Stimulated activated memory B cell treated with anti-CD40 and anti-IgM and Interleukin-4, amounts not matched to agents 10 μg/mL and 1 μg/mL and 100 μg/mL, for 72 hours (primary cell): Measurements from ENCODE around the gene SHOC2.
A peak's percentile ranks its signal among the peaks of the same experiment; 100 is the strongest.

Experiments
- ATAC-seq: fragments of 150-1000 bp; cut with Tn5 transposase; 2 replicates; pipeline ENCODE4 v1.10.0; 2021
- H3K27ac Mint-ChIP-seq: one replicate; pipeline ENCODE4 v1.8.0; 2022; ENCODE audit warnings: mild to moderate bottlenecking, mixed read lengths
- H3K27me3 Mint-ChIP-seq: one replicate; pipeline ENCODE4 v1.8.0; 2022; ENCODE audit warnings: mixed read lengths
- H3K36me3 Mint-ChIP-seq: one replicate; pipeline ENCODE4 v1.8.0; 2022; ENCODE audit warnings: mixed read lengths
- H3K4me1 Mint-ChIP-seq: one replicate; pipeline ENCODE4 v1.8.0; 2022; ENCODE audit warnings: mixed read lengths
- H3K4me3 Mint-ChIP-seq: one replicate; pipeline ENCODE4 v1.8.0; 2022; ENCODE audit warnings: mild to moderate bottlenecking, moderate library complexity, mixed read lengths
- H3K9me3 Mint-ChIP-seq: one replicate; pipeline ENCODE4 v1.8.0; 2022; ENCODE audit warnings: mixed read lengths

SHOC2 gene

DNA sequence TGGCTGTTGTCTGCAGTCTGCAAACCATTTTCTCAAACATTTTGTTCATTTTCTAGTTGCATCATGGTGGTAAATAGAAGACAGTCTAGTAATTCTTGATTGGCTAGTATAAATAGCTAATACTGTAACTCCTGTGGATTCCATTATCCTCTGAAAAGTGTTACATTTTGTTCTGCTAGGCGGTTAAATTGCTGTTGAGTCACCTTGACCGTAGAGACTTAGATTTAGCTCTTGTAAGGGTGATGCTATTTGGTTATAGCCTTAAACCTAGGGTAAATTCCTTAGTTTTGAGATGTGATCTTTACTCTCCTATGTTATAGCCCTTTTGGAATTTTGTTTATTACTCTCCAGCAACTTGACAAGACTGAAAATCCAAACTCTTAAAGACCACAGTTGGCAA is 58.8 kb downstream of the SHOC2 start:
- no peak for ATAC-seq
- no peak overlapping the region for H3K4me3 Mint-ChIP-seq
- H3K4me1 Mint-ChIP-seq = peaks cover 79% of the 10 kb centered on the region
- peaks cover 2% of the 10 kb centered on the region for H3K9me3 Mint-ChIP-seq
- peaks cover 65% of the 10 kb centered on the region for H3K36me3 Mint-ChIP-seq
- H3K27ac Mint-ChIP-seq = no peak overlapping the region
- no peaks in the 10 kb centered on the region for H3K27me3 Mint-ChIP-seq

DNA sequence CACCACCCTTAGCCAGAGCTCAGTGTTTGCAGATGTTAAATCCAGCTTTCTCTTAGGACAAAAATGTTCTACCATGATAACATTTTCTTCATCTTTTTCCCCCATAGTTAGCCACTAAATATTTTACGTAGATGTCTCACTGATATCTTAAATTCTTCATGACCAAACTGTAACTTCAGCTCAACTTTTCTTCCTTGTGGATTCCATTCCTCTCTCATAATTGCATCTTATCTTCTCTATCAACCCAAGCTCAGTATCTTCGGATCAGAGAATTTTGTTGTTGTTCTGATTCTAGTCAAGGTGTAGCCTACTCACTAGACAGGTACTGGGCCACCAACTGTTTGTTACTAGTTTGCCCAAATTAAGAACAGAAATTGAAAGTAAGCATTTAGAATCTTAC is 60.2 kb downstream of the SHOC2 start:
- Mint-ChIP-seq H3K4me1 (peaks cover 79% of the 10 kb centered on the region), H3K4me3 (no peak overlapping the region), H3K27me3 (no peaks in the 10 kb centered on the region), H3K36me3 (peaks cover 74% of the 10 kb centered on the region), H3K27ac (peak overlapping the region; percentile 46), H3K9me3 (peaks cover 2% of the 10 kb centered on the region)
- no peak for ATAC-seq

GRCh38 chr10:110980807-110981206 is 61.4 kb downstream of the SHOC2 start:
- Mint-ChIP-seq H3K27me3 (no peaks in the 10 kb centered on the region), H3K9me3 (peaks cover 2% of the 10 kb centered on the region), H3K4me1 (peaks cover 74% of the 10 kb centered on the region), H3K4me3 (no peak overlapping the region), H3K36me3 (peaks cover 65% of the 10 kb centered on the region), H3K27ac (peak overlapping the region; percentile 46)
- ATAC-seq = no peak

- H3K4me3 Mint-ChIP-seq = no peak overlapping the region
- no peaks in the 10 kb centered on the region for H3K27me3 Mint-ChIP-seq
- H3K9me3 Mint-ChIP-seq = peaks cover 2% of the 10 kb centered on the region
- peaks cover 44% of the 10 kb centered on the region for H3K36me3 Mint-ChIP-seq
- ATAC-seq = no peak
- no peak overlapping the region for H3K27ac Mint-ChIP-seq
- peaks cover 55% of the 10 kb centered on the region for H3K4me1 Mint-ChIP-seq
These were observed 64.1 kb downstream of the SHOC2 start for GRCh38 chr10:110983466-110983865.

DNA sequence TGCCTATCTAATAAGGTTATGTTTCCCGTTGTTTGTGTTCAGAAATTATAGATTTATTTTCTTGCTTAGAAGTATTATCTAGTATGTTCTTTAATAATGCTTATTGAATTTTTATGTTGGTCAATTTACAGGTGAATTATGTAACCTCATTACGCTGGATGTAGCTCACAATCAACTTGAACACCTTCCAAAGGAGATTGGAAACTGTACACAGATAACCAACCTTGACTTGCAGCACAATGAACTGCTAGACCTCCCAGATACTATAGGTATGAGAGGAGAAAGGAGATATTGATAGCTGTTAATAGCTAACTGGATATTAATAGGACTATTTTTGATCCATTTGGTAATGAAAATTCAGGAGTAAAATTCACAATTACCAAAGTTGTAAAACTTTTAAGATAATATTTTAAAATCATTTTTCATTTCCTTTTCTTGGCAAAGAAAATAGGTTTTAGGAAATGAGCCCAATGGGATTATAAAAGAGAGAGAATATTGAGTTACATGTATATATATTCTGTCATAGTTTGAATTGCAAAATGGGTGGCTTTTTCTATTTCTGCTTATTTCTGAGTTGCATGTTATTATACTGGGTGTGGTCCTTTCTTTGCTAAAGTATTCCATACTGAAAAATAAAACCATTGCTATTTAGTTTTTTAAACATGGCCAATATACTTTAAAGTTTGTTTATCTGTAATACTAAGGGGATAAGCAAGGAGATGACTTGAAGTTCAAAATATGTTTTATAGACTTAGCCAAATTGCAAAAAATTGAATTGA is 66.3 kb downstream of the SHOC2 start:
- H3K36me3 Mint-ChIP-seq = peaks cover 41% of the 10 kb centered on the region
- H3K27ac Mint-ChIP-seq = no peak overlapping the region
- peaks cover 50% of the 10 kb centered on the region for H3K4me1 Mint-ChIP-seq
- H3K27me3 Mint-ChIP-seq = no peaks in the 10 kb centered on the region
- ATAC-seq = no peak
- H3K9me3 Mint-ChIP-seq = peaks cover 1% of the 10 kb centered on the region
- H3K4me3 Mint-ChIP-seq = no peak overlapping the region

DNA sequence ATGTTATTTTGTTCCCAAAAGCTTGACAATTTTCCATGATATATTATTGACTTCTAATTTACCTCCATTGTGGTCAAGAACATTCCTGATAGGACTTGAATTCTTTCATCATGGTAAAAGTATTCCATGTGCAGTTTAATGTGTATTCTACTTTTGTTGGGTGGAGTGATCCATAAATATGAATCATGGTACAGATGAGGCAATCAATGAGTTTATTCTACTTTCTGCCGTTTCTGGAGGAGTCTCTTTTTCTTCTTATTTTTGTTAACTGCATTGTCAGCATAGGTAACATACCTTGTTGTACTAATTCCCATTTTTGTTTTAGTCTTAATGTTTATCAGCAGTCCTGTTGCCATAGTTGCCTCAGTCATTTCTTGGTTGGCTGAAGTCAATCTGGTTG is 69.6 kb downstream of the SHOC2 start:
- no peak overlapping the region for H3K27ac Mint-ChIP-seq
- no peaks in the 10 kb centered on the region for H3K27me3 Mint-ChIP-seq
- no peak for ATAC-seq
- peaks cover 43% of the 10 kb centered on the region for H3K4me1 Mint-ChIP-seq
- no peak overlapping the region for H3K4me3 Mint-ChIP-seq
- peaks cover 31% of the 10 kb centered on the region for H3K36me3 Mint-ChIP-seq
- H3K9me3 Mint-ChIP-seq = no peaks in the 10 kb centered on the region

DNA sequence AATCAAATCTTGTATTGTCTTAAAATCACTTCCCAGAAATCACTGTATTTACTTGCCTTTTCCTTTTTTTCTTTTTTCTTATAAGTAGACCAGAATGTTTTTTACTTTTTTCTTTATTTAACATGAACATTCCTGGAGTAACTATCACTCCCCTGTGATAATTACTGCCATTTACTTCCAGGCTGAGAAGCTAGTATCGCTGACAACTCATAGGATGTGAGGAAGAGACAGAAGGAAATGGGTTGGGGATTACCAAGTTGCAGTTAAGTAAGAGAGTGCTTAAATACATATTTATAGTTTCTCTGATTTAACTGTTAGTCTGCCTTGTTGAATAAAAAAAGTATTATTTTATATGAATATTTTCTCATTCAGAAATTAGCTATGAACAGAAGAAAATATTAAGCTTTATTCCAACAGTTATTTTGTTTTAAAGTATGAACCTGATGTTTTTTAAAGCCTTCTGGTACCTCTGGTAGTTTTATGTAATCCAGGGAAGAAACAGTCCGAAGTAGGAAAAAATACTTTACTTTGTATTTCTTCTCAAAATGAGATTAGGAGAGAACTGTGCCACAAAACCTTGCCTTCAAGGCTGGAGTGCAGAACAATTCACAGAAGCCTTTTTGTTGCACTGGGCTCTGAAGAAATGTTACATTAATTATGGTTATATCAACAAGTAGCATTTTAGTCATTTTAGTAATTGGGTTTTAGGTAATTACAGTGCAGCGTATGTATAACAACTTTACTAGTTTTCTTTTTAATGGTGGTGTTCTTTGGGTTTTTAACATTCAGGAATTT is 72.8 kb downstream of the SHOC2 start:
- Mint-ChIP-seq H3K4me3 (no peak overlapping the region), H3K9me3 (no peaks in the 10 kb centered on the region), H3K36me3 (peaks cover 35% of the 10 kb centered on the region), H3K27ac (no peak overlapping the region), H3K27me3 (no peaks in the 10 kb centered on the region), H3K4me1 (peaks cover 44% of the 10 kb centered on the region)
- ATAC-seq = no peak

DNA sequence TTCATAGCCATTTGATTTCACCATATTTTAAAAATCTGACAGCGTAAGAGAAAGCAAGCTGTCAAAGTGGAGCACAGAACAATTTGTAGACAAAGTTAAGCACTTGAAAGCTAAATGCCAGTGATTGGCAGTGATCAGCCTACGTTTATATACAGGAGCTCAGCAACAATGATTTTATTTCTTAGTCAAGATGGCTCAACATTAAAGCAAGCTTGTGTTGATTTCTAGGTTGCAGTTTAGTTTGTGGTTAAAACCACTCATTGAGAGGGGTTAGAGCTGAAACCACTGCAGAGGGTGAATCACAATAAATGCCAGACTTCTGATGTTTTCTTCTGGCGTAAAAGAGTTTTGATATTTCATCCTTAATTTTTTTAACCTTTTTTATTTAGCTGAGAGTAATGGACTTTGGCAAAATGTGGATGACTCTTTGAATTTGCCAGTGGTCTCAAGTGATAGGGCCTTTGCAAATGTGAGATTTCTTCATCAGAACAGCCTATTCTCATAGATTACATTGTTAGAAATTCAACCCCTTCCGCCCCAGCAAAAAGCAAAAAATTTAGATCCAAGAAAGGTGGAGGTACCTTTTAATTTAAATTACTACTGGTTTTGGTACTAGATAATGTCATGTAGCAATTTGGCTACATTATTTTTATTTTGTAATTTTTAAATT is 73.8 kb downstream of the SHOC2 start:
- no peaks in the 10 kb centered on the region for H3K27me3 Mint-ChIP-seq
- no peak overlapping the region for H3K27ac Mint-ChIP-seq
- peaks cover 36% of the 10 kb centered on the region for H3K36me3 Mint-ChIP-seq
- ATAC-seq = no peak
- no peaks in the 10 kb centered on the region for H3K9me3 Mint-ChIP-seq
- H3K4me1 Mint-ChIP-seq = peaks cover 39% of the 10 kb centered on the region
- no peak overlapping the region for H3K4me3 Mint-ChIP-seq

GRCh38 chr10:110994406-110995086 is 75.1 kb downstream of the SHOC2 start:
- peaks cover 34% of the 10 kb centered on the region for H3K36me3 Mint-ChIP-seq
- no peak for ATAC-seq
- peaks cover 29% of the 10 kb centered on the region for H3K4me1 Mint-ChIP-seq
- H3K4me3 Mint-ChIP-seq = no peak overlapping the region
- no peaks in the 10 kb centered on the region for H3K27me3 Mint-ChIP-seq
- no peaks in the 10 kb centered on the region for H3K9me3 Mint-ChIP-seq
- H3K27ac Mint-ChIP-seq = no peak overlapping the region

DNA sequence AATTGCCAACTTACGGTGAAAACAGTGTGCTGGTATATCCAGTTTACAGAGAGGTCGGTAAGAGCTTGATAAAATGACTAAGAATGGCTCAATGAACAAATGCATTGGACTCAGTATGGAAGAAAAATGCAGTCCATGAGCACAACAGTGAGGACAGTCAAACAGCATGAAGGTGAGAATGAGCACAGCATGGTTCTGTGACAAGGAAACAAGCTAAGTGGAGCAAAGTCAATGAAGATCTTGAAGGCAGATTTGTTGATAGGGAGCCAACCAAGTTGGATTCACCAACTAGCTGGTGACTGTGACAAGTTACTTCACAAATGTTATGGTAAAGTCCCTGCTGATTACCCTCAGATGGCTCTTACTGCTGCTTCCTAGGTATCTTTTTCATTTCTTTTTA is 75.9 kb downstream of the SHOC2 start:
- ATAC-seq = no peak
- Mint-ChIP-seq H3K9me3 (no peaks in the 10 kb centered on the region), H3K27ac (peak overlapping the region; percentile 20), H3K27me3 (no peaks in the 10 kb centered on the region), H3K36me3 (peaks cover 29% of the 10 kb centered on the region), H3K4me1 (peaks cover 22% of the 10 kb centered on the region), H3K4me3 (no peak overlapping the region)

DNA sequence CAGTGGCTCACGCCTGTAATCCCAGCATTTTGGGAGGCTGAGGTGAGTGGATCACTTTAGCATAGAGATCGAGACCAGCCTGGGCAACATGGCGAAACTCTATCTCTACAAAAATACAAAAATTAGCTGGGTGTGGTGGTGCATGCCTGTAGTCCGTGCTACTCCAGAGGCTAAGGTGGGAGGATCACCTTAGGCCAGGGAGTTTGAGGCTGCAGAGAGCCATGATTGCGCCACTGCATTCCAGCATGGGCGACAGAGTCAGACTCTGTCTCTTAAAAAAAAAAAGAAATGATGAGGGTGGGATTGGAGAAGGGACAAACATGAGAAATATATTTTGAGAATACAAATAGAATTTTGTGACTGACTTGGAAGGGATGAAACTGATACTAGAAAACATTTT is 76.9 kb downstream of the SHOC2 start:
- Mint-ChIP-seq H3K27me3 (no peaks in the 10 kb centered on the region), H3K4me1 (peaks cover 15% of the 10 kb centered on the region), H3K27ac (peak overlapping the region; percentile 20), H3K36me3 (peaks cover 25% of the 10 kb centered on the region), H3K4me3 (no peak overlapping the region), H3K9me3 (no peaks in the 10 kb centered on the region)
- ATAC-seq = no peak

GRCh38 chr10:111004016-111004415 is 84.6 kb downstream of the SHOC2 start:
- Mint-ChIP-seq H3K9me3 (no peaks in the 10 kb centered on the region), H3K4me1 (no peaks in the 10 kb centered on the region), H3K4me3 (no peak overlapping the region), H3K27ac (no peak overlapping the region), H3K36me3 (peaks cover 43% of the 10 kb centered on the region), H3K27me3 (no peaks in the 10 kb centered on the region)
- ATAC-seq = no peak

- no peak for ATAC-seq
- H3K4me1 Mint-ChIP-seq = no peaks in the 10 kb centered on the region
- H3K4me3 Mint-ChIP-seq = no peak overlapping the region
- H3K27ac Mint-ChIP-seq = no peak overlapping the region
- H3K27me3 Mint-ChIP-seq = no peaks in the 10 kb centered on the region
- H3K9me3 Mint-ChIP-seq = no peaks in the 10 kb centered on the region
- H3K36me3 Mint-ChIP-seq = peaks cover 45% of the 10 kb centered on the region
These were observed 88.1 kb downstream of the SHOC2 start for GRCh38 chr10:111007486-111007885.

DNA sequence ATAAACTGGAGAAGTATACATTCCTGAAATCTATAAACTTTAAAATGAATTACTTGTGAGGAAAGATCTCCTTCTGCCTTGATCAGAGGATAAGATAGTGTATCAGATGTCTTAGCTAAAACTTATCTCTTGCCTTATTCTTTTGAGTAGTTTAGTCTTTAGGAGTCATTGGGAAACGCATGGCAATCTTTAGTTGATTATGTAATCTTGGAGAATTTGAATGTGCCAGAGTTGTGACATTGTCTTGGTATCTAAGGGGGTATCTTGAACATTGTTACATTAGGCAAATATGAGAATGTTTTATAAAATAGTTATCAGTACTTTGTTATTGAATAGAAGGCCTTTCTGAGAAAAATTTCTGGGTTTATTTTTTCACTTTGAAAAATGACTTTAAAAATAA is 95.8 kb downstream of the SHOC2 start:
- peaks cover 6% of the 10 kb centered on the region for H3K4me1 Mint-ChIP-seq
- H3K27ac Mint-ChIP-seq = no peak overlapping the region
- H3K4me3 Mint-ChIP-seq = no peak overlapping the region
- H3K36me3 Mint-ChIP-seq = peaks cover 57% of the 10 kb centered on the region
- H3K9me3 Mint-ChIP-seq = no peaks in the 10 kb centered on the region
- no peak for ATAC-seq
- no peaks in the 10 kb centered on the region for H3K27me3 Mint-ChIP-seq

DNA sequence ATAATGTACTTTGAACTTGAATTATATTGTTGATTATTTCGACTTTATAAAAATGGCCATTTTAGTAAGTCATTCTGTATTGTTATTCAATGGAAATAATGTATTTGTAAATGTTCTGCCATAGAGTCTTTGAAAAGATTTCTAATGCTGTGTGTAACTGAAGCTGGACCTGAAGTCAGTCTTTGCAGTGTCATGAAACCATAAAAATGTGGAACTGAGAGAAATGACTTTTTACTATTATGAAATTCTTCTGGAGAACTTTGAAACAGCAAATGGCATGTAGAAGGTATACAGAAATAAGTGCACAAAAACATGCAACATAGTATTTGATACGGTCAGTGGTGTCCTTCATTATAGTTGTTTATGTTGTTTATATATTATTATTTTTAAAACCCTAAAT is 97.7 kb downstream of the SHOC2 start:
- ATAC-seq = no peak
- no peaks in the 10 kb centered on the region for H3K27me3 Mint-ChIP-seq
- H3K4me3 Mint-ChIP-seq = no peak overlapping the region
- peaks cover 75% of the 10 kb centered on the region for H3K36me3 Mint-ChIP-seq
- peaks cover 2% of the 10 kb centered on the region for H3K9me3 Mint-ChIP-seq
- H3K4me1 Mint-ChIP-seq = peaks cover 6% of the 10 kb centered on the region
- H3K27ac Mint-ChIP-seq = no peak overlapping the region
